Ascending aorta (tissue), 2 donors: Measurements from ENCODE around the gene PYGB. TPM values are rescaled to one million over a fixed set of nuclear protein-coding genes. Genes with fewer than 3 reads are reported as not detected.

Experiments used
- DNase-seq, 2 donors: peaks; one replicate each; pipeline ENCODE4 v3.0.0-alpha.2; 2019; ENCODE audit warnings: low spot score in 2 of 2
- H3K27ac ChIP-seq, 2 donors: fragments of 200-600 bp; sonication (generic); one replicate each; pipeline ENCODE4 v1.5.1; 2016 to 2017; ENCODE audit warnings: mild to moderate bottlenecking in 1 of 2
- H3K27me3 ChIP-seq: fragments of 200-600 bp; sonication (generic); one replicate; pipeline ENCODE4 v1.5.1; 2017
- H3K36me3 ChIP-seq, 2 donors: fragments of 200-600 bp; sonication (generic); one replicate each; pipeline ENCODE4 v1.5.1; 2016
- H3K4me1 ChIP-seq, 2 donors: fragments of 200-600 bp; sonication (generic); one replicate each; pipeline ENCODE4 v1.5.1; 2016 to 2017; ENCODE audit warnings: mild to moderate bottlenecking in 1 of 2
- H3K4me3 ChIP-seq, 2 donors: fragments of 200-600 bp; sonication (generic); one replicate each; pipeline ENCODE4 v1.5.1; 2016 to 2017; ENCODE audit warnings: mild to moderate bottlenecking in 1 of 2
- H3K9me3 ChIP-seq, 2 donors: fragments of 200-600 bp; sonication (generic); one replicate each; pipeline ENCODE4 v1.5.1; 2016
- intact Hi-C: fragments of 100-400 bp; cut with DNase I; formaldehyde crosslinking; loops from one replicate; pipeline ENCODE4 v1.15.1; 2023
- total RNA-seq: library from RNA; depleted of rRNA; stranded (reverse); fragments of >200 nt; gene quantifications from one replicate; pipeline ENCODE4 v1.1.0, GENCODE V29; 2016
- TF ChIP-seq, protein P1 (sequence below), 3 experiments: fragments of 200-600 bp in 2 of 3; fragments of 450-650 bp in 1 of 3; sonication (generic) in 2 of 3; IDR thresholded peaks; one replicate each; pipeline ENCODE4 v1.5.1; 2016 to 2019; ENCODE audit warnings: antibody characterized with exemption in 3 of 3, mild to moderate bottlenecking in 1 of 3, moderate library complexity in 1 of 3

The PYGB gene
- total RNA-seq, 1 donor from 2014 or later = 125 TPM

DNA sequence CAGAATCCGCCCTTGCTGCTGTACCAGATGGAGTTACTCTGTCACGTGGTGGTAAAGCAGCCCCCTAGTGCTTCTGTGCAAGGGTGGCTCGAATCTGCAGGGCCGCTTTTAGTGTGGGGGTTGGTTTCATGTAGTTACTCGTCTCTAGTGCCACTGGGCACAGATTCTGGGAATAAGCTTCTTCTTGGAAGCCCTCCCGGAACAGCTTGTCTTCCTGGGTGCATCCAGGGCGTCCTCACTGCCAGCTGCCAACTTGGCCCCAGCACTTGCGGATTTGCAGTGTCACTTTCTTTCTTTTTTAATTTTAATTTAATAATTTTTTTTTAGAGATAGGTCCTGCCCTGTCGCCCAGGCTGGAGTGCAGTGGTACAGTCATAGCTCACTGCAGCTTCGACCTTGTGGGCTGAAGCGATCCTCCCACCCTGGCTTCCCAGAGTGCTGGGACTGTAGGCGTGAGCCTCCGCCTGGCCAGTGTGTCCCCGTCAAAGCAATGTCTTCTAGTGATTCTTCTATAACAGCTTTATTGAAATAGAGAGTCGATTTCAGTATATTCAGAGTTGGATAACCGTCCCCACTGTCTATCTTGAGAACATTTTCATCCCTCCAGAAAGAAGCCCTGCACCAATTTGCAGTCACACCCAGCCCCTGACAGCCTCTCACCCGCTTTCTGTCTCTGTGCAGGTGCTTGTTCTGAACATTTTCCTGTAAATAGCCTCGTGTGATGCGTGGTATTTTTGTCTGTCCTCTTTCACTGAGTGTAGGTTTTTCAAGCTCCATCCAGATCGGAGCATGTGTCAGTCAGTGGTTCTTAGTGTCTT, 25.9 kb downstream of the PYGB start:
- intact Hi-C loops = no loop called here
- TF ChIP-seq, protein P1, sequence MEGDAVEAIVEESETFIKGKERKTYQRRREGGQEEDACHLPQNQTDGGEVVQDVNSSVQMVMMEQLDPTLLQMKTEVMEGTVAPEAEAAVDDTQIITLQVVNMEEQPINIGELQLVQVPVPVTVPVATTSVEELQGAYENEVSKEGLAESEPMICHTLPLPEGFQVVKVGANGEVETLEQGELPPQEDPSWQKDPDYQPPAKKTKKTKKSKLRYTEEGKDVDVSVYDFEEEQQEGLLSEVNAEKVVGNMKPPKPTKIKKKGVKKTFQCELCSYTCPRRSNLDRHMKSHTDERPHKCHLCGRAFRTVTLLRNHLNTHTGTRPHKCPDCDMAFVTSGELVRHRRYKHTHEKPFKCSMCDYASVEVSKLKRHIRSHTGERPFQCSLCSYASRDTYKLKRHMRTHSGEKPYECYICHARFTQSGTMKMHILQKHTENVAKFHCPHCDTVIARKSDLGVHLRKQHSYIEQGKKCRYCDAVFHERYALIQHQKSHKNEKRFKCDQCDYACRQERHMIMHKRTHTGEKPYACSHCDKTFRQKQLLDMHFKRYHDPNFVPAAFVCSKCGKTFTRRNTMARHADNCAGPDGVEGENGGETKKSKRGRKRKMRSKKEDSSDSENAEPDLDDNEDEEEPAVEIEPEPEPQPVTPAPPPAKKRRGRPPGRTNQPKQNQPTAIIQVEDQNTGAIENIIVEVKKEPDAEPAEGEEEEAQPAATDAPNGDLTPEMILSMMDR (IDR thresholded peaks at IDR 0.05) = no peak
- H3K36me3 ChIP-seq = peaks cover 89 to 96% of the 10 kb centered on the region in 2 donors
- no peaks in the 10 kb centered on the region for H3K27me3 ChIP-seq
- peak in 1 of 2 donors; percentile 51 for DNase-seq
- no peaks in the 10 kb centered on the region for H3K9me3 ChIP-seq
- H3K4me3 ChIP-seq = no peak overlapping the region
- H3K27ac ChIP-seq = no peak overlapping the region
- H3K4me1 ChIP-seq = no peaks in the 10 kb centered on the region

GRCh38 chr20:25274481-25274880, 26.6 kb downstream of the PYGB start:
- peak in 1 of 2 donors; percentile 57 for DNase-seq
- Histone ChIP-seq H3K36me3 (peaks cover 91 to 99% of the 10 kb centered on the region in 2 donors), H3K27ac (no peak overlapping the region), H3K4me3 (no peak overlapping the region), H3K27me3 (no peaks in the 10 kb centered on the region), H3K9me3 (no peaks in the 10 kb centered on the region), H3K4me1 (no peaks in the 10 kb centered on the region)
- intact Hi-C loops = no loop called here
- TF ChIP-seq, protein P1 (IDR thresholded peaks at IDR 0.05) = no peak

GRCh38 chr20:25274891-25275812, 27.3 kb downstream of the PYGB start:
- H3K4me3 ChIP-seq = no peak overlapping the region
- no peaks in the 10 kb centered on the region for H3K9me3 ChIP-seq
- peak in 1 of 2 donors; percentile 53 for DNase-seq

DNA sequence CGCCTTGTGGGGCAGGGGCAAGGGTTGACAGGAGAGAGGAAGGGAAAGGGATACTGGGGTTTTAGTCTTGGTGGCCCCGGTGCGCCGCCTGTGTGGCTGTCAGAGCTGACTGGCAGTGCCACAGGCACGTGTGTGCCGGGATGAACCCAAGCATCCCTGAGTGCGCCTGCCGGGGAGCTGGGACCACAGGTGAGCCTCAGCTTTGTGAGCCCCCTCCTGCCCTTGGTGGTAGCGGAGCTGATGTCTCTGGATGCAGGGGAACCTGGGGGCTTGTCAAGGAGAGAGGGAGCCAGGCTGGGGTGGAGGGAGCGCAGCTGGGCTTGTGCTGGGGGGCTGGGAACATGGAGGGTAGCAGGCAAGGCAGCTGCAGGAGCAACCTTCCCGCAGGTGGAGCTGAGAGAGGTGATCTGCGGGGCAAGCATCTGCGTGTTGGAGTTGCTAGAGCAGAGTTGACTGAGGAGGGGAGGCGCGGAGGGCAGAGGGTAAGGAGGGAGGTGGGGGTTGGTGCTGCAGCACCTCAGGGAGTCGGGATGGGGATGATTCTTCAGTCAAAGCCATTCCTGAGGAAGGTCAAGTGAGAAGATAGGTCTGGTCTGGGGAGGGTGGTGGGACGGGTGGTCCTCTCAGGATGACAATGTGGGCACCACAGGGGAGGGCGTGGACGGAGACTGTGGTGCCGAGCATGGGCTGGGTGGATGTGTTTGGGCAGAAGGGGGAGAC, 28.1 kb downstream of the PYGB start:
- no peaks in the 10 kb centered on the region for H3K27me3 ChIP-seq
- H3K36me3 ChIP-seq = peaks cover 94 to 100% of the 10 kb centered on the region in 2 donors
- no peak overlapping the region for H3K4me3 ChIP-seq
- DNase-seq = peak in 1 of 2 donors; percentile 56
- no peak overlapping the region for H3K27ac ChIP-seq
- TF ChIP-seq, protein P1 (IDR thresholded peaks at IDR 0.05) = no peak
- no peaks in the 10 kb centered on the region for H3K9me3 ChIP-seq
- intact Hi-C loops = no loop called here
- no peaks in the 10 kb centered on the region for H3K4me1 ChIP-seq

More at GRCh38 chr20:25274891-25275812, 27.3 kb downstream of the PYGB start:
- H3K27me3 ChIP-seq = no peaks in the 10 kb centered on the region
- no peaks in the 10 kb centered on the region for H3K4me1 ChIP-seq
- TF ChIP-seq, protein P1 (IDR thresholded peaks at IDR 0.05) = no peak
- no peak overlapping the region for H3K27ac ChIP-seq
- H3K36me3 ChIP-seq = peaks cover 93 to 100% of the 10 kb centered on the region in 2 donors
- intact Hi-C loops = no loop called here

DNA sequence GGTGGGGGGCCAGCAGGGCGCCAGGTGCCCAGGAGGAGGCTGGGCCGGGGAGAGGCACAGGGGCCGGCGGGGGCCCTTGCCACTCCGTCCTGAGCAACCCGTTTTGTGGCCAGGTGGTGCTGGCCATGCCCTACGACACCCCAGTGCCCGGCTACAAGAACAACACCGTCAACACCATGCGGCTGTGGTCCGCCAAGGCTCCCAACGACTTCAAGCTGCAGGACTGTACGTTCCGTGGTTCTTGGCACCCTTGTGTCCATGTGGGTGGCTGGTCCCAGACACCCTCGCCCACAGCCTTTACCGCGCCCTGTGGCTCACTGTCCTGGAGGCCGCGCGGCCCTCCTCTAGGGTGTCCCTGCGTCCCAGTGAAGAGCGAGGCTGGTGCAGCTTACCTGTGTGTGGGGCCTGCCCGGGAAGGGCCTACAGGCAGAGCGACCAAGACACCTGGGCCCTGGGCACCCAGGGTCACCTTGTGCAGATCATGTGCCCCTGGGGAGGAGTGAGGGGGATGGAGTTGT, 28.7 kb downstream of the PYGB start:
- Histone ChIP-seq H3K4me3 (no peak overlapping the region), H3K36me3 (peaks cover 94 to 100% of the 10 kb centered on the region in 2 donors), H3K4me1 (no peaks in the 10 kb centered on the region), H3K9me3 (no peaks in the 10 kb centered on the region), H3K27me3 (no peaks in the 10 kb centered on the region), H3K27ac (no peak overlapping the region)
- peak in 1 of 2 donors; percentile 59 for DNase-seq
- TF ChIP-seq, protein P1 (IDR thresholded peaks at IDR 0.05) = no peak
- intact Hi-C loops = no loop called here
